SK-N-SH (cell line): Measurements from ENCODE around the gene SFTPB.

Experiments used
- ELF1 ChIP-seq: IDR thresholded peaks from 2 replicates; pipeline ENCODE4 v1.4.0; 2012
- EP300 ChIP-seq, 2 experiments: IDR thresholded peaks; 2 replicates each; pipeline versions ENCODE4 v1.4.0 to v1.6.1; 2012; ENCODE audit warnings: borderline replicate concordance in 1 of 2, low read depth in 1 of 2, low read length in 1 of 2
- JUND ChIP-seq: IDR thresholded peaks from 2 replicates; pipeline ENCODE4 v1.4.0; 2012
- RXRA ChIP-seq: IDR thresholded peaks from 2 replicates; pipeline ENCODE4 v1.4.0; 2012; ENCODE audit warnings: low read depth, mild to moderate bottlenecking, borderline replicate concordance
- SIN3A ChIP-seq: IDR thresholded peaks from 2 replicates; pipeline ENCODE4 v1.6.1; 2012; ENCODE audit warnings: low read depth, mild to moderate bottlenecking, low read length, moderate library complexity, borderline replicate concordance
- TAF1 ChIP-seq: IDR thresholded peaks from 2 replicates; pipeline ENCODE4 v1.6.1; 2012; ENCODE audit warnings: low read depth, mild to moderate bottlenecking, low read length, moderate library complexity, borderline replicate concordance
- TF ChIP-seq, protein P1 (sequence below): fragments of 200-600 bp; sonication (generic); IDR thresholded peaks from 2 replicates; pipeline ENCODE4 v1.6.1; 2017; ENCODE audit warnings: antibody characterized with exemption, mild to moderate bottlenecking, moderate library complexity
- TF ChIP-seq, protein P2 (sequence below): IDR thresholded peaks from 2 replicates; pipeline ENCODE4 v1.4.0; 2012; ENCODE audit warnings: low read depth
- TF ChIP-seq, protein P3 (sequence below): IDR thresholded peaks from 2 replicates; pipeline ENCODE4; 2012

DNA sequence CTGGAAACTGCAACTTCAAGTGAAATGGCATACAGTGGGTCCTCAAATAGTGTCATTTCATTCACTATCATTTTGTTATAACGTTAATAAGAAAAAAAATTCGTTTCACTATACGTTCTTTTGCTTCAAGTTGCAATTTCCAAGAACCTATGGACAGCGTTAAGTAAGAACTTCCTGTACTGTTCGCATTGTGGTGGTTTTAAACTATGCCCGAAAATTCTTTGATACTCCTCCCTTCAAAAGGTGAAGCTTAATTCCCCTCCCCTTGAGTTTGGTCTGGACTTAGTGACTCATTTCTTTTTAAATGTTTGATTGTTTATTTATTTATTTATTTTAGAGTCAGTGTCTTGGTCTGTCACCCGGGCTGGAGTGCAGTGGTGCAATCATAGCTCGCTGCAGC is 46.8 kb upstream of the SFTPB start:
- TF ChIP-seq EP300 (IDR thresholded peaks at IDR 0.05; ENCODE audit: borderline replicate concordance in 1 of 2, low read depth in 1 of 2, low read length in 1 of 2) (no peak), SIN3A (no peak), ELF1 (no peak), TAF1 (no peak), JUND (no peak), RXRA (no peak)
- TF ChIP-seq, protein P1, sequence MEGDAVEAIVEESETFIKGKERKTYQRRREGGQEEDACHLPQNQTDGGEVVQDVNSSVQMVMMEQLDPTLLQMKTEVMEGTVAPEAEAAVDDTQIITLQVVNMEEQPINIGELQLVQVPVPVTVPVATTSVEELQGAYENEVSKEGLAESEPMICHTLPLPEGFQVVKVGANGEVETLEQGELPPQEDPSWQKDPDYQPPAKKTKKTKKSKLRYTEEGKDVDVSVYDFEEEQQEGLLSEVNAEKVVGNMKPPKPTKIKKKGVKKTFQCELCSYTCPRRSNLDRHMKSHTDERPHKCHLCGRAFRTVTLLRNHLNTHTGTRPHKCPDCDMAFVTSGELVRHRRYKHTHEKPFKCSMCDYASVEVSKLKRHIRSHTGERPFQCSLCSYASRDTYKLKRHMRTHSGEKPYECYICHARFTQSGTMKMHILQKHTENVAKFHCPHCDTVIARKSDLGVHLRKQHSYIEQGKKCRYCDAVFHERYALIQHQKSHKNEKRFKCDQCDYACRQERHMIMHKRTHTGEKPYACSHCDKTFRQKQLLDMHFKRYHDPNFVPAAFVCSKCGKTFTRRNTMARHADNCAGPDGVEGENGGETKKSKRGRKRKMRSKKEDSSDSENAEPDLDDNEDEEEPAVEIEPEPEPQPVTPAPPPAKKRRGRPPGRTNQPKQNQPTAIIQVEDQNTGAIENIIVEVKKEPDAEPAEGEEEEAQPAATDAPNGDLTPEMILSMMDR: no peak
- TF ChIP-seq, protein P2, sequence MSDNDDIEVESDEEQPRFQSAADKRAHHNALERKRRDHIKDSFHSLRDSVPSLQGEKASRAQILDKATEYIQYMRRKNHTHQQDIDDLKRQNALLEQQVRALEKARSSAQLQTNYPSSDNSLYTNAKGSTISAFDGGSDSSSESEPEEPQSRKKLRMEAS: no peak
- TF ChIP-seq, protein P3, sequence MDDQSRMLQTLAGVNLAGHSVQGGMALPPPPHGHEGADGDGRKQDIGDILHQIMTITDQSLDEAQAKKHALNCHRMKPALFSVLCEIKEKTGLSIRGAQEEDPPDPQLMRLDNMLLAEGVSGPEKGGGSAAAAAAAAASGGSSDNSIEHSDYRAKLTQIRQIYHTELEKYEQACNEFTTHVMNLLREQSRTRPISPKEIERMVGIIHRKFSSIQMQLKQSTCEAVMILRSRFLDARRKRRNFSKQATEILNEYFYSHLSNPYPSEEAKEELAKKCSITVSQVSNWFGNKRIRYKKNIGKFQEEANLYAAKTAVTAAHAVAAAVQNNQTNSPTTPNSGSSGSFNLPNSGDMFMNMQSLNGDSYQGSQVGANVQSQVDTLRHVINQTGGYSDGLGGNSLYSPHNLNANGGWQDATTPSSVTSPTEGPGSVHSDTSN: no peak
